Smooth muscle cell (in vitro differentiated cells): Measurements from ENCODE around the gene OSBPL5. TPM values are rescaled to one million over a fixed set of nuclear protein-coding genes. Genes with fewer than 3 reads are reported as not detected.

Experiments used
- DNase-seq: peaks from one replicate; lab custom pipeline; 2025; ENCODE audit not compliant: unreplicated experiment; lab: John Stamatoyannopoulos, UW
- H2AFZ ChIP-seq: fragments of 200-600 bp; sonication (generic); 2 replicates; pipeline ENCODE4 v1.6.0; 2016; ENCODE audit warnings: antibody characterized with exemption, low read depth, mild to moderate bottlenecking
- H3F3A ChIP-seq: fragments of 200-600 bp; sonication (generic); 2 replicates; pipeline ENCODE4 v1.6.0; 2017; ENCODE audit warnings: antibody characterized with exemption, low read depth
- H3K27ac ChIP-seq: fragments of 200-600 bp; sonication (generic); 2 replicates; pipeline ENCODE4 v1.5.1; 2016; ENCODE audit warnings: low read depth, mild to moderate bottlenecking
- H3K27me3 ChIP-seq: fragments of 200-600 bp; sonication (generic); 2 replicates; pipeline ENCODE4 v1.6.1; 2016; ENCODE audit warnings: low read depth, mild to moderate bottlenecking
- H3K36me3 ChIP-seq: fragments of 200-600 bp; sonication (generic); 2 replicates; pipeline ENCODE4 v1.5.1; 2016; ENCODE audit warnings: low read depth
- H3K4me1 ChIP-seq: fragments of 200-600 bp; sonication (generic); 2 replicates; pipeline ENCODE4 v1.5.1; 2016; ENCODE audit warnings: low read depth
- H3K4me2 ChIP-seq: fragments of 200-600 bp; sonication (generic); 2 replicates; pipeline ENCODE4 v1.6.0; 2016; ENCODE audit warnings: mild to moderate bottlenecking
- H3K4me3 ChIP-seq: fragments of 200-600 bp; sonication (generic); 2 replicates; pipeline ENCODE4 v1.5.1; 2016; ENCODE audit warnings: mild to moderate bottlenecking
- H3K79me2 ChIP-seq: fragments of 200-600 bp; sonication (generic); 2 replicates; pipeline ENCODE4 v1.6.0; 2016; ENCODE audit warnings: low read depth, mild to moderate bottlenecking
- H3K9ac ChIP-seq: fragments of 200-600 bp; sonication (generic); 2 replicates; pipeline ENCODE4 v1.6.0; 2016; ENCODE audit warnings: low read depth
- H3K9me3 ChIP-seq: fragments of 200-600 bp; sonication (generic); replicated peaks from 2 replicates; pipeline ENCODE4 v1.5.1; 2016; ENCODE audit warnings: low read depth
- H4K20me1 ChIP-seq: fragments of 200-600 bp; sonication (generic); 2 replicates; pipeline ENCODE4 v1.6.0; 2016; ENCODE audit warnings: low read depth
- WGBS: methylation state at CpG from one replicate; pipeline ENCODE4 v1.1.7; 2016; ENCODE audit warnings: low lambda C conversion rate; 5-methylcytosine and 5-hydroxymethylcytosine counted together
- polyA plus RNA-seq: library from polyadenylated mRNA; unstranded; fragments of >200 nt; fragmentation: Nextera tagmentation; extraction: Ambion mirVana; gene quantifications from 2 replicates; pipeline ENCODE4 v1.2.1, GENCODE V29; 2016
- total RNA-seq: library from RNA; depleted of rRNA; stranded (reverse); fragments of >200 nt; gene quantifications from 2 replicates; pipeline ENCODE4 v1.2.3, GENCODE V29; 2014
- TF ChIP-seq, protein P1 (sequence below): fragments of 200-600 bp; sonication (generic); IDR thresholded peaks from 2 replicates; pipeline ENCODE4 v1.5.1; 2017; ENCODE audit warnings: borderline replicate concordance, mild to moderate bottlenecking, antibody characterized with exemption; ENCODE audit not compliant: insufficient read depth, poor library complexity, severe bottlenecking

Gene OSBPL5
- total and polyA plus RNA-seq, 2 experiments from 2014 or later, result 27.3 to 43.4 TPM

GRCh38 chr11:3139086-3139440 is 26.0 kb downstream of the OSBPL5 start:
- H3K9ac ChIP-seq, result no peak overlapping the region
- H3K4me2 ChIP-seq, result no peak overlapping the region
- peaks cover 98% of the 10 kb centered on the region for H4K20me1 ChIP-seq
- H3K79me2 ChIP-seq, result peaks cover 33% of the 10 kb centered on the region
- H2AFZ ChIP-seq, result no peak overlapping the region
- no peaks in the 10 kb centered on the region for H3K27me3 ChIP-seq
- H3K4me1 ChIP-seq, result peaks cover 4% of the 10 kb centered on the region
- no peak for DNase-seq
- no peaks in the 10 kb centered on the region for H3F3A ChIP-seq
- H3K9me3 ChIP-seq, result no peaks in the 10 kb centered on the region
- no peaks in the 10 kb centered on the region for H3K36me3 ChIP-seq
- no peak overlapping the region for H3K4me3 ChIP-seq
- TF ChIP-seq, protein P1, sequence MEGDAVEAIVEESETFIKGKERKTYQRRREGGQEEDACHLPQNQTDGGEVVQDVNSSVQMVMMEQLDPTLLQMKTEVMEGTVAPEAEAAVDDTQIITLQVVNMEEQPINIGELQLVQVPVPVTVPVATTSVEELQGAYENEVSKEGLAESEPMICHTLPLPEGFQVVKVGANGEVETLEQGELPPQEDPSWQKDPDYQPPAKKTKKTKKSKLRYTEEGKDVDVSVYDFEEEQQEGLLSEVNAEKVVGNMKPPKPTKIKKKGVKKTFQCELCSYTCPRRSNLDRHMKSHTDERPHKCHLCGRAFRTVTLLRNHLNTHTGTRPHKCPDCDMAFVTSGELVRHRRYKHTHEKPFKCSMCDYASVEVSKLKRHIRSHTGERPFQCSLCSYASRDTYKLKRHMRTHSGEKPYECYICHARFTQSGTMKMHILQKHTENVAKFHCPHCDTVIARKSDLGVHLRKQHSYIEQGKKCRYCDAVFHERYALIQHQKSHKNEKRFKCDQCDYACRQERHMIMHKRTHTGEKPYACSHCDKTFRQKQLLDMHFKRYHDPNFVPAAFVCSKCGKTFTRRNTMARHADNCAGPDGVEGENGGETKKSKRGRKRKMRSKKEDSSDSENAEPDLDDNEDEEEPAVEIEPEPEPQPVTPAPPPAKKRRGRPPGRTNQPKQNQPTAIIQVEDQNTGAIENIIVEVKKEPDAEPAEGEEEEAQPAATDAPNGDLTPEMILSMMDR, result no peak
- no peak overlapping the region for H3K27ac ChIP-seq
- 89% methylated on average over 8 of the region's 8 CpGs for WGBS

DNA sequence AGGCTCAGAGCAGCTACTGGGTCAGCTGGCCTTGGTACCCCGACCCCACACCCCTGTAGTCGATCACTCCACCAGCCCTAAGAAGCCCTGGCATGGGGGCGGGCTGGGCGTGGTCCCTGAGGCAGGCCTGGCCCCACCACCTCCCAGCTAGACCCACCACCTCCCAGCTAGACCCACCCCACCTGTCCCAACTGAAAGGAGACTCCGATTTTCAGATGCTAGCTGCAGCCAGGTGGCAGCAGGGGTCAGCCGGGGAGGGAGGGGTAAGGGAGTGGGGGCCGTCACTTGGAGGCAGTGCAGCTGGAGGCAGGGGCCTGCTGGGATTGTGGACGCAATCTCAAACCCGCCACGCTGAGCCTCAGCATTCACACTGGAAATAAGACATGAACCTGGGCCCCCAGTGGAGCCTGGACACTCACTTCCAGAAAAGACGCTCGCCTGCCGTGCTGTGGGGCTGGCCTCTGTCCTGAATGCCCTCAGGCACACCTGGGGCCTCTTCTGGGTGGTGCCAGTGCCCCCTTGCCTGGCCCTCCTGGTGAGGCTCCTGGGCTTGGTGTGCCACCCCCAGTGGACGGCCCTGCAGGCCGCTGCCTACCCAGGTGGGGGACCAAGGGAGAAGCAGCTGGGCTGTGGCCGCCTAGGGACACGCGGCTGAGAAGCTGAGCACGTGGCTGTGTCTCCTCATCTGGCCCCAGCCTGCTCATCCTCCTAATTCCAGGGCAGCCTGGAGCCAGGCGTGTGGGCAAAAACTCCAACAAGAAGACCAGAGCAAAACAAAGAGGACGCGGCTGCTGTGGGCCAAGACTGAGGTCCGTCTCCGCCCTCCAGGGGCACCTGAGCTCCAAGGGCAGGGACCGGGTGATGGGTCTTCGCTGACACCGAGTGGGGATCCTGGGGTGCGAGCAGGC is 26.7 kb downstream of the OSBPL5 start:
- 91% methylated on average over 26 of the region's 28 CpGs for WGBS
- no peak overlapping the region for H3K4me2 ChIP-seq
- H4K20me1 ChIP-seq, result peaks cover 98% of the 10 kb centered on the region
- H3F3A ChIP-seq, result no peaks in the 10 kb centered on the region
- H3K79me2 ChIP-seq, result peaks cover 29% of the 10 kb centered on the region
- H3K4me1 ChIP-seq, result peaks cover 4% of the 10 kb centered on the region
- no peak overlapping the region for H3K9ac ChIP-seq
- H2AFZ ChIP-seq, result no peak overlapping the region
- H3K27ac ChIP-seq, result no peak overlapping the region
- H3K36me3 ChIP-seq, result no peaks in the 10 kb centered on the region
- DNase-seq, result no peak
- no peaks in the 10 kb centered on the region for H3K9me3 ChIP-seq
- H3K4me3 ChIP-seq, result no peak overlapping the region
- TF ChIP-seq, protein P1, result no peak
- no peaks in the 10 kb centered on the region for H3K27me3 ChIP-seq

- TF ChIP-seq, protein P1, result no peak
- H4K20me1 ChIP-seq, result peaks cover 100% of the 10 kb centered on the region
- WGBS, result 97% methylated on average over 17 of the region's 17 CpGs
These were observed 27.5 kb downstream of the OSBPL5 start for GRCh38 chr11:3137486-3138177.

More at GRCh38 chr11:3137486-3138177, 27.5 kb downstream of the OSBPL5 start:
- Histone ChIP-seq H3K4me1 (peaks cover 4% of the 10 kb centered on the region), H3K27ac (no peak overlapping the region), H3K36me3 (no peaks in the 10 kb centered on the region), H3K9me3 (no peaks in the 10 kb centered on the region), H3K27me3 (no peaks in the 10 kb centered on the region), H3K4me2 (no peak overlapping the region), H3K4me3 (no peak overlapping the region), H2AFZ (no peak overlapping the region), H3F3A (no peaks in the 10 kb centered on the region), H3K79me2 (peaks cover 27% of the 10 kb centered on the region), H3K9ac (no peak overlapping the region)
- no peak for DNase-seq
